ENCODE data around the gene NRG4. TPM values are rescaled to one million over a fixed set of nuclear protein-coding genes. Genes with fewer than 3 reads are reported as not detected.

The NRG4 gene
- total RNA-seq, 6 experiments from 2014 or later: 0.49 to 2.9 (median 2.0) TPM

- DNase-seq: no peak
- Histone ChIP-seq H3K27ac (no peak overlapping the region), H3K4me3 (no peak overlapping the region), H3K27me3 (no peaks in the 10 kb centered on the region), H3K9me3 (no peaks in the 10 kb centered on the region), H3K4me1 (peaks cover 0 to 6% (median 0%) of the 10 kb centered on the region in 4 donors), H3K36me3 (peaks cover 0 to 16% (median 0%) of the 10 kb centered on the region in 4 donors)
- ATAC-seq: no peak
- intact Hi-C loops (cut with DNase I): no loop called here
- 93% methylated on average over 3 of the region's 3 CpGs for WGBS (ENCODE audit: insufficient coverage, low coverage, low lambda C conversion rate, missing lambda C conversion rate)
- TF ChIP-seq POLR2A (IDR thresholded peaks at IDR 0.05) (no peak), CTCF (IDR thresholded peaks at IDR 0.05) (no peak)
Measured at GRCh38 chr15:75926931-75927330, 85.3 kb downstream of the NRG4 start.

- intact Hi-C loops (cut with DNase I): no loop called here
- no peak overlapping the region for H3K27ac ChIP-seq
- H3K36me3 ChIP-seq: peaks cover 0 to 9% (median 0%) of the 10 kb centered on the region in 4 donors
- no peaks in the 10 kb centered on the region for H3K27me3 ChIP-seq
- no peak for DNase-seq
- H3K9me3 ChIP-seq: no peaks in the 10 kb centered on the region
- WGBS (ENCODE audit: insufficient coverage, low coverage, low lambda C conversion rate, missing lambda C conversion rate): 56% methylated on average over 2 of the region's 2 CpGs
- TF ChIP-seq POLR2A (IDR thresholded peaks at IDR 0.05) (no peak), CTCF (IDR thresholded peaks at IDR 0.05) (no peak)
- no peak for ATAC-seq
- H3K4me1 ChIP-seq: peaks cover 0 to 9% (median 0%) of the 10 kb centered on the region in 4 donors
- no peak overlapping the region for H3K4me3 ChIP-seq
Measured at GRCh38 chr15:75925440-75925839, 86.8 kb downstream of the NRG4 start.

- Histone ChIP-seq H3K4me1 (peaks cover 0 to 9% (median 3%) of the 10 kb centered on the region in 4 donors), H3K36me3 (peaks cover 0 to 3% (median 0%) of the 10 kb centered on the region in 4 donors), H3K27me3 (no peaks in the 10 kb centered on the region), H3K27ac (no peak overlapping the region), H3K4me3 (no peak overlapping the region), H3K9me3 (no peaks in the 10 kb centered on the region)
- ATAC-seq (no peak), DNase-seq (no peak)
- no CpG with 5 or more reads among the region's 1 CpG for WGBS (ENCODE audit: insufficient coverage, low coverage, low lambda C conversion rate, missing lambda C conversion rate)
- TF ChIP-seq POLR2A (IDR thresholded peaks at IDR 0.05): no peak
- intact Hi-C loops (cut with DNase I): no loop called here
Measured at GRCh38 chr15:75924576-75924975, 87.6 kb downstream of the NRG4 start.

- DNase-seq: no peak
- ATAC-seq: no peak
- no peak overlapping the region for H3K27ac ChIP-seq
- peaks cover 0 to 3% (median 0%) of the 10 kb centered on the region in 4 donors for H3K36me3 ChIP-seq
- TF ChIP-seq CTCF (IDR thresholded peaks at IDR 0.05) (no peak), POLR2A (IDR thresholded peaks at IDR 0.05) (no peak)
- H3K27me3 ChIP-seq: no peaks in the 10 kb centered on the region
- no peak overlapping the region for H3K4me3 ChIP-seq
- H3K9me3 ChIP-seq: no peaks in the 10 kb centered on the region
- WGBS (ENCODE audit: insufficient coverage, low coverage, low lambda C conversion rate, missing lambda C conversion rate): 84% methylated on average over 4 of the region's 4 CpGs
- H3K4me1 ChIP-seq: peaks cover 0 to 9% (median 4%) of the 10 kb centered on the region in 4 donors
- intact Hi-C loops (cut with DNase I): no loop called here
Measured at GRCh38 chr15:75923756-75924155, 88.5 kb downstream of the NRG4 start.

GRCh38 chr15:75921732-75922703 is 90.2 kb downstream of the NRG4 start:
- no peak overlapping the region for H3K27ac ChIP-seq
- H3K4me1 ChIP-seq: peaks cover 0 to 11% (median 4%) of the 10 kb centered on the region in 4 donors
- no peak overlapping the region for H3K4me3 ChIP-seq
- peaks cover 0 to 10% (median 1%) of the 10 kb centered on the region in 4 donors for H3K36me3 ChIP-seq
- TF ChIP-seq POLR2A (IDR thresholded peaks at IDR 0.05): no peak
- TF ChIP-seq CTCF (IDR thresholded peaks at IDR 0.05): peak; percentile 44 to 50 (median 48)
- no peaks in the 10 kb centered on the region for H3K27me3 ChIP-seq
- intact Hi-C loops (cut with DNase I): no loop called here
- peak in 2 of 3 donors; percentile 33 to 51 for DNase-seq
- peak; percentile 63 to 76 (median 72) for ATAC-seq
- 44% methylated on average over 9 of the region's 9 CpGs for WGBS (ENCODE audit: insufficient coverage, low coverage, low lambda C conversion rate, missing lambda C conversion rate)
- H3K9me3 ChIP-seq: no peaks in the 10 kb centered on the region
